Left forelimb (tissue), 1 donor: Measurements from ENCODE around the gene FAM78A.
"Not testable (repeated sequence)": the region's sequence is repeated elsewhere in the genome, so short reads cannot be mapped to it uniquely, and the experiment has no call there.

Experiments used
- DNase-seq: peaks from one replicate; pipeline ENCODE4 v3.0.0-alpha.2; 2018; ENCODE audit warnings: low spot score

Gene FAM78A

DNA sequence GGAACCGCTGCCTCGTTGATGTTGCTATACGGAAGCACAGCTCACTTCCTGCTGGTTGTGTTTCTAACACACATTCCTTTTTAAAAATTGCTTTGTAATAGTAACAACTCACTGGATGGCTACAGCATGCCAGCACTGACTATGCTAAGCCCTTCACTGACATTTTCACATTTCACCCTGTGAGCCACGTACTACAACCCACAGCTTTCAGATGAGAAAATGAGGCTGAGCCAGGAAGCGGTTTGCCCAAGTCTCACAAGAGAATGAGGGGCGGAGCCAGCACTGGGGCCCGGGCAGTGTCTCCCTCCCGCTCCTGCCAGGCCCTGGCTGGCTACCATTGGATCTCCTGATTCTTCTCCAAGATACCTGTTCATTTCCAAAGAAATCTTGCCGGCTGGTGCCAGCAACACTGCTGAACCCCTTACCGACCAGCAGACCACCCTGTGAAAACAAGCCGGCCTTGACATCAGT lies 38.3 kb downstream of the FAM78A start:
- DNase-seq: no peak

DNA sequence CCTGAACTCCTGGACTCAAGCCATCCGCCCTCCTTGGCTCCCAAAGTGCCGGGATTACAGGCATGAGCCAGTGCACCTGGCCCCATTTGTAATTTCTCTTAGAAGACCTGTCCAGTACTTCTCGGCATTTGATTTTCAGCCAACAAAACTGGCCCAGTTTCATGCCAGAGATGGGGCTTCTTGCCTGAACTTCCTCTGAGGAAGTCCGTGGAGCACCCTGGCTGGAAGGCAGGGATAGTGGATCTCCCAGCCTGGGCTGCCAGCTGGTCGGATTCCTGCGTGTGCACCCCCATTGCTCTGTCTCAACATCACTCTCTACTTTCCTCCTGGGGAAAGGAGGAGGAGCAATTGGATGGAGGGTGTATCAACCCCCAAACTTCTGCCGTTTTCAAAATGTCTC lies 39.0 kb downstream of the FAM78A start:
- DNase-seq: no peak

DNA sequence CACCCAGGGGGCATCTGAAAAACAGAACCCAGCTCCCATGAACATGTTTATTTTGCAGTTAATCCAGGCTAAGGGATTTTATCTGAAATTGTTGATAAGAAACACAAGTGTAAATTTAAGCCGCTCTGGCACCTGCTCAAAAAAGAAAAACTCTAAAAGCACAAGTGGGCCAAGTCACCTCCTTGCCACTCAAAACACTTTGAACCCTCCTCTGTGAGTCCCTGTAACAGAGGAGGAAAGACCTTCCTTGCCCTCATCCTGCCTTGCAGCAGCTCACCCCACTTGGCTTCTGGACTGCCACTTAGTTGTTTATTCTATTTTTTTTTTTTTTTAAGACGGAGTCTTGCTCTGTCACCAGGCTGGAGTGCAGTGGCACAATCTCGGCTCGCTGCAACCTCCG lies 39.5 kb downstream of the FAM78A start:
- DNase-seq: no peak

DNA sequence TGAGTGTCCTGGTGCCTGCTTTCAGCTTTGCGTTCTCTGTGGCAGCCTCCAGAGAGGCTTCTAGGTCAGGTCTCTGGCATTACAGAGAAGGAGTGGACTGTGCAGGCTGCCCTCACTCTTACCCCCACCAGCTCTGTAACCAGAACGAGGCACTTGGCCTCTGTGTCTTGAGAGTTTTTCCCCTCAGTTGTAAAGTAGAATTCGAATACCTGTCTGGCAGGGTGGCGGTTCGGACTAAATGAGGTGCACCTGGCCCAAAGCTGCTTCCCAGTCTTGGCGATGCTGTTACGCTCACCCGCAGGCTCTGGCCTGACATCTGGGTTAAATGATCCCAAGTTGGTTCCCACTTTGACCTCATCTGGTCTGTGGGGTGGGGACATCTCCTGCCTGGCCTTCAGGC lies 40.1 kb downstream of the FAM78A start:
- DNase-seq: no peak

DNA sequence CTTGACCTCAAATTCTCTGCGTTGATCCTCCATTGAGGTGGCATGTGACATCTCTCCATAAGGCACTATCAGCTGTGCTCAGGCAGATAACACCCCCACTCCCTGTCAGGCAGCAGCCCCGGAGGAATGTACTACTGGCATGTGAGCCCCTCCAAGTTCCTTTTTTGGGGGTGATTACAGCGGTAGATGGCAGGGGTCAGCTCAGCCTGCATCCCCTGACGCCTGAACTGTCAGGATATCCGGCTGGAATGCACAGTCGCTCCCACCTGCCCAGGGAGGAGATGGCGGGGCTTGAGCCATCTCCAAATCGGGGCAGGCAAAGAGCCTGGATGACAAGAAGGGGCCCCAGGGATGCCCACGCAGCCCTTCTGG lies 40.8 kb downstream of the FAM78A start:
- DNase-seq: no peak

GRCh38 chr9:131234799-131235479 lies 41.4 kb downstream of the FAM78A start:
- no peak for DNase-seq

DNA sequence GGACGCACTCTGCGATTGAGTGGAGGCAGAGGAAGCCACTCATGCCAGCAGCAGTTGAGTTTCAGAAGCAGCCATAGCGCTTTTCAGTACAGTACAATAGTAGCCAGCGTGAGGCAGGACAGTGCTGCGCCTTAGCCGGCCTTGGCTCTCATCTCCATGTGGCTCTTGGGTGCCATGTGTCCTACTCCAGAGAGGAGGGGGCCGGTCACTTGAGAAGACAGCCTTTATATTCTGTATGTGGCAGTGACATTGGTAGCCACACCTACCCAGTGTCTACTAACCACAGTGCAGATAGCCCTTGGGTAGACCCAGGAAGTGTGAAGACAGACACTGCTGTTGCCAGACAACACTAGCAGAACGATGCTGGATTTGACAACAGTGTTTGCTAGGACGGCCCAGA lies 42.3 kb downstream of the FAM78A start:
- no peak for DNase-seq

DNA sequence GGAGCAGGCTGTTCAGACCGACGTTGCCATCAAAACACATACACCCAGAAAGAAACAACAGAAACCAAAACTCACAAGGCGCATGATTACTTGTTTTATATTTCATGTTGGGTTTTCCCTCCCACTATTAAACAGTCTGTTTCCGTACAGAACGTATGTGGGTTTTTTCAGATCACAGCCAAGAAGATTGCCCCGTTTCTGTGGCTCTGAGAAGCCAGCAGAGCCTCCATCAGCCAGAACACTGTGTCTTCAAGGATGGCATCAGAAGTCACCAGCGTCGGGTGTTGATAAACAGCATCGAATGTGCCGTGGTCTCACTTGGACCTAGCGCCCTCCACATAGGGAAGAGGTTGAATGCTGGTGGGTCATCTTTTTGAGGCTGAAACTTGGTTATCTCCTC lies 42.8 kb downstream of the FAM78A start:
- DNase-seq: no peak

DNA sequence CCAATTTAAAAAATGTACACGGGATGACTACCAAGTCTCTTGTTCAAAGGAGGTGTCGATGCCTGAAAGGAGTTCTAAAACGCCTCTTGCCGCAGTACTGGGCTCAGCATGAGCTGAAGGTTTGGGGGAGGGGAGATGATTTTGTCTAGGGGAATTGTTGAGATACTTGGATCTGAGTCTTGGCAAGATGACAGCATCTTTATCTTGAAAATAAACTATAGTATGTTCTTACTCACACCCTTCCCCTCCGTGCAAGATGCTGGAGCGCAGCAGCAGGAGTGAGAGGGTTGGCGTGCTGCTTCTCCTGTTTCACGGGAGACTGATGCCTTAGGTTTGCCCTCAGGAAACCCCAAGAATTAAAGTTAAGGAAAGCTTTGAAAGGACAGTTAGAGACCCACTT lies 47.3 kb downstream of the FAM78A start:
- DNase-seq: no peak

DNA sequence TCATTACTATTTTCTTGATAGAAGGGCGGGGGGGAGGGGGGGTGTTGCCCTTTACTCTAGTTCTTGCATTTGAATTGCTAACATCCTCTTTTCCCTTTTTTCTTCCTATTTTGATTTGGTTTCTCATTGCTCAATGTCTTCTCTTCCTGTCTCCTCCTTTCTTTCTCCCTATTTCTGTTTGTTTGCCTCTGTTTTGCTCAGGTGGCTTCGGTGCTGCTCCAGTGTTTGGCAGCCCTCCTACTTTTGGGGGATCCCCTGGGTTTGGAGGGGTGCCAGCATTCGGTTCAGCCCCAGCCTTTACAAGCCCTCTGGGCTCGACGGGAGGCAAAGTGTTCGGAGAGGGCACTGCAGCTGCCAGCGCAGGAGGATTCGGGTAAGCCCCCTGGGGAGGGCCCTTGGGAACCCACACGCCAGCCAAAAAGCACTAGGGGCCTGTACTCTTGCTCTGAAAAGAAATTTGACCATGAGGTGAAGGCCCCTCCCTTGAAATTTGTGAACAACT lies 48.3 kb downstream of the FAM78A start:
- no peak for DNase-seq

- DNase-seq: no peak
Observed at GRCh38 chr9:131227112-131227958, 49.0 kb downstream of the FAM78A start.

DNA sequence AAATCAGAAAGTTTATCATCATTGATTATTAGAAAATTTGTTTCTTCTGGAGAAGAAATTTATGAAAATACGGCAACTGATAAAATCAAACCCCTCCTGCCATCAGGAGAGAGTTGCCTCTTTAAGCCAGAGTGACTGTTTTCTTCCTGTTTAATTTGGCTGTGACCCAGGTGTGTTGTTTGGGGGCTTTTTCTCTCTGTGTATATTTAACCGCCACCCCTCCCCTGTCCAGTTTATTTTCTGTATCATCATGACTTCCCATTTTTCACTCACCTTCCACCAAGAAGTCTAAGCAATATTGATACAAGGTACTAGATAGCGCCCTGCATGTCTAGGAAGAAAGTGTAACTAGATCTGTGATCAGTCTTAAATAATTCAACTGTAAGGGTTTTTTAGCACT lies 50.1 kb downstream of the FAM78A start:
- no peak for DNase-seq

DNA sequence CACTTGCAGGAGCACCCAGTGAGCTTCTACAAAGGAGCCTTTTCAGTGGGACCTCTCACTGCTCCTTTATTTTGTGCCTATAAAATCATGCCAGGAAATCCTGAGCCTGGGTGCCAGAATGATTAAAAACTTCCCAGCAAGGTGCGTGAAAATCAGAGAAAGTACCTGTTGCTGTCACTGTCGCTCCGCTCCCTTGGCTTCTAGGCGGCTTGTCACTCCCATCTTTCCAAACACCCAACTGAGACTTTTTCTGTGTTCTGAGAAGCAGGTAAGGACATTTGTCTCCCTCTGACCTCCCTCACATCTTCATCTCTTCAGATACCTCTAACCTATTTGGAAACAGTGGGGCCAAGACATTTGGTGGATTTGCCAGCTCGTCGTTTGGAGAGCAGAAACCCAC lies 53.9 kb downstream of the FAM78A start:
- no peak for DNase-seq

DNA sequence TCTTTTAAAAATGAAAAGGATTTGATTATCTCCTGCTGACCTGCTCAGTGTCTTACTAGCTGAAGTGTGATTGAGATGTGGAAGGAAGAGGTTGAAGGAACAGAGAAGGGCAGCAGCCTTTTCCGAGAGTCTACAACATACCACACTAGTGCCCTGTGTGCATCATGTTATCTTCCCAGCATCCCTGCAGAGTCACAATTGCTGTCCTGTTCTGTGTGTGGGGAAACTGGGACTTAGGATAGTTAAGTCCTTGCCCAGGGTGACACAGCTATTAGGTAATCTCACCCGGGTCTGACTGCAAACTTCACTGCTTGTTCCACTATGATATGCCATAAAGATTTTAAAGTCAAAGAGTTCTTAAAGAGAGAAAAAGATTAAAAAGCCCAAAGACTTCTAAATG lies 55.8 kb downstream of the FAM78A start:
- DNase-seq: no peak

GRCh38 chr9:131218370-131218769 lies 57.9 kb downstream of the FAM78A start:
- no peak for DNase-seq

- DNase-seq: no peak
Observed at GRCh38 chr9:131217331-131218031, 58.8 kb downstream of the FAM78A start.

DNA sequence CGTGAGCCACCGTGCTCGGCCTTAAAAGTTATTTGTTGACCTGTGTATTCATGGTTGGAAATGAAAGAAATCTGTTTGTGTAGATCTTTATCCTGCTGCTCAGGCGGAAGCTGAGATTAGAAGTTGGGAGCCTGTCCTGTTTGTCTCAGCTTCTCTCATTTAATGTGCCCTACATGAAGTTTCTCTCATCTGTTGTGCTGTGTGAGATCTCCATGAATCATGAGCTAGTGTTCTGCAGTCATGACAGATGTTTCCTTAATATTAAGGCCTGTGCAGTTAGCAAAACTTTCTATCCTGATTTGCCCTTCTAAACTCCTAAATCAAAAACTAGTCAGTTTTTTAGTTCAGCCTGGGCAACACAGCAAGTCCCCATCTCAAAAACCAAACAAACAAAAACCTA lies 59.5 kb downstream of the FAM78A start:
- no peak for DNase-seq

DNA sequence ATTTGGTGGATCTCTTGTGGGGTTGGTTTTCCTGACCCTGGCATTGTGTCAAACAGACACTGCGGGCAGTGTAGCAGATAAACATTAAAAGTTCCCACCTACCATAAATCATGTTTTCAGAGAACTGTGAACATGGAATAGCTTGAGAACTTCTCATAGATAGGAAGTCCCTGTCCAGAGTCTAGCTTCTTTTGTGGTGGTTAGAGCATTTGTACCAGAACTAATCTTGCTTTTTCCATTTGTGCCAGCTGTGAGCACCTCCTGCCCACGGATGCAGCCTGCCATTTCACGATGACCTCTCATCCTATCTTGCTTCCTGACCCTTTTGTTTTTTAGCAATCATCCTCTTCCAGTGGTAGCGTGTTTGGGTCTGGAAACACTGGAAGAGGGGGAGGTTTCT lies 61.4 kb downstream of the FAM78A start:
- DNase-seq: no peak

DNA sequence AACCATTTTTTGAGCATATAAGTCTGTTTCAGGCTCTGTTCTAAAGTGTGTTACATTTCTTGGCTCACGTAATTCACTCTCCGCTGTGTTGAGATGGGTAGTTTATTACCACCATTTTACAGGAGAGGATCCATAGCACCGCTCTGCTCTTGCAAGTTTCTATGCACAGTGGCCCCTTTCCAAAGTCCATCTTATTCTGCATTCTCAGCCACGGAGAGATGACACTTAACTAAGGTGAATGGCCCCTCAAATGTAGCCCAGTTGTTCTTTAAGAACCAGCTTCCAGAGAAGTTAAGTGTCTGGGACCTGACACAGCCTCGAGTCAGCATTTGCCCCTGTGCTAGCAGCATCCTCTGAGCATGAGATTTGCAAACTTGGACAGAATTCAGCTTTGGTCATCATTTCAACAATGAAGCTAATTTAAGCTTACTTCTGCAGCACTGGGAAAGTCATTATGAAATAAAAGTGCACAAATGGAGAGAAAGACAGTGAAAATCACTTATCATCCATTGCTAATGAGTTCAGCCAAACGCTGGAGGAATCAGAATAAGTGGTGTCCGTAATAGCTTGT lies 61.9 kb downstream of the FAM78A start:
- no peak for DNase-seq

DNA sequence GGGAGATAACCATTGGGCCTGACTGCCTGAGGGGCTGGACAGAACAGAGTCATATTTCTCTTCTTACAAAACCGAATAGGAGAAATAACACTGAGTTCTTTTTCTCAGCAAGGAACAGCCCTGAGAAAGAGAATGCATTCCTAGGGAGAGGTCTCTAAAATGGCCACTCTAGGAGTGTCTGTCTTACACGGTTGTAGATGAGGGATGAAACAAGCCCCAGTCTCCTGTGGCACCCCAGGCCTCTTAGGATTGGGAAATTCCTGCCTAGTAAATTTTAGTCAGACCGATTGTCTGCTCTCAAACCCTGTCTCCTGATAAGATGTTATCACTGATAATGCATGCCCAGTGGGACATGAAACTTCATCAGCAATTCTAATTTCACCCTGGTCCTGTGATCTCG lies 64.4 kb downstream of the FAM78A start:
- not testable (repeated sequence) for DNase-seq
